ENCODE data around the gene BTN1A1.

GRCh38 chr6:26554447-26554696 lies 54.3 kb downstream of the BTN1A1 start:
- TF ChIP-seq TCF7L2 (IDR thresholded peaks at IDR 0.05; ENCODE audit: borderline replicate concordance, low read depth, low read length) = no peak
- TF ChIP-seq, protein P1, sequence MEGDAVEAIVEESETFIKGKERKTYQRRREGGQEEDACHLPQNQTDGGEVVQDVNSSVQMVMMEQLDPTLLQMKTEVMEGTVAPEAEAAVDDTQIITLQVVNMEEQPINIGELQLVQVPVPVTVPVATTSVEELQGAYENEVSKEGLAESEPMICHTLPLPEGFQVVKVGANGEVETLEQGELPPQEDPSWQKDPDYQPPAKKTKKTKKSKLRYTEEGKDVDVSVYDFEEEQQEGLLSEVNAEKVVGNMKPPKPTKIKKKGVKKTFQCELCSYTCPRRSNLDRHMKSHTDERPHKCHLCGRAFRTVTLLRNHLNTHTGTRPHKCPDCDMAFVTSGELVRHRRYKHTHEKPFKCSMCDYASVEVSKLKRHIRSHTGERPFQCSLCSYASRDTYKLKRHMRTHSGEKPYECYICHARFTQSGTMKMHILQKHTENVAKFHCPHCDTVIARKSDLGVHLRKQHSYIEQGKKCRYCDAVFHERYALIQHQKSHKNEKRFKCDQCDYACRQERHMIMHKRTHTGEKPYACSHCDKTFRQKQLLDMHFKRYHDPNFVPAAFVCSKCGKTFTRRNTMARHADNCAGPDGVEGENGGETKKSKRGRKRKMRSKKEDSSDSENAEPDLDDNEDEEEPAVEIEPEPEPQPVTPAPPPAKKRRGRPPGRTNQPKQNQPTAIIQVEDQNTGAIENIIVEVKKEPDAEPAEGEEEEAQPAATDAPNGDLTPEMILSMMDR (tag by site-specific recombination; IDR thresholded peaks at IDR 0.05) = no peak
- no peak for TF ChIP-seq TRIM28 (IDR thresholded peaks at IDR 0.05; ENCODE audit: borderline replicate concordance, low read length)
